Daoy (cell line): Measurements from ENCODE around the gene DIP2C. TPM values are rescaled to one million over a fixed set of nuclear protein-coding genes. Genes with fewer than 3 reads are reported as not detected.
"Not testable (repeated sequence)": the region's sequence is repeated elsewhere in the genome, so short reads cannot be mapped to it uniquely, and the experiment has no call there.

Experiments
- DNase-seq: peaks from one replicate; pipeline ENCODE4 v3.0.0-alpha.2; 2015; ENCODE audit warnings: low read depth
- total RNA-seq: library from RNA; depleted of rRNA; stranded (reverse); fragments of >200 nt; shearing (Covaris generic); gene quantifications from 2 replicates; pipeline ENCODE4 v1.2.3, GENCODE V29; 2014; rRNA removed

The DIP2C gene
- total RNA-seq, result 1.5 and 2.7 TPM in 2 replicates

GRCh38 chr10:689452-690371, at the start of gene DIP2C:
DIP2C (minus strand) TSS chr10:689668; CDS start chr10:689578, 90 bp downstream.
- peak; percentile 73 for DNase-seq

GRCh38 chr10:734481-734880, 45.0 kb upstream of the DIP2C start:
- no peak for DNase-seq

- no peak for DNase-seq
Observed at GRCh38 chr10:733086-733485, 43.6 kb upstream of the DIP2C start.

GRCh38 chr10:729213-729612, 39.7 kb upstream of the DIP2C start:
- DNase-seq, result no peak

- DNase-seq, result no peak
Observed at GRCh38 chr10:728603-729002, 39.1 kb upstream of the DIP2C start.

GRCh38 chr10:727162-727790, 37.8 kb upstream of the DIP2C start:
- DNase-seq, result no peak

GRCh38 chr10:725786-726185, 36.3 kb upstream of the DIP2C start:
- DNase-seq, result peak; percentile 22

GRCh38 chr10:725302-725701, 35.8 kb upstream of the DIP2C start:
- peak; percentile 12 for DNase-seq

GRCh38 chr10:723973-724372, 34.5 kb upstream of the DIP2C start:
- DNase-seq, result no peak

GRCh38 chr10:722281-723060, 33.0 kb upstream of the DIP2C start:
- DNase-seq, result no peak

- no peak for DNase-seq
Observed at GRCh38 chr10:718143-718700, 28.8 kb upstream of the DIP2C start.

- no peak for DNase-seq
Observed at GRCh38 chr10:717458-717857, 28.0 kb upstream of the DIP2C start.

GRCh38 chr10:716821-717220, 27.4 kb upstream of the DIP2C start:
- DNase-seq, result no peak

GRCh38 chr10:714214-714613, 24.7 kb upstream of the DIP2C start:
- DNase-seq, result no peak

- no peak for DNase-seq
Observed at GRCh38 chr10:712575-712974, 23.1 kb upstream of the DIP2C start.

- no peak for DNase-seq
Observed at GRCh38 chr10:712089-712488, 22.6 kb upstream of the DIP2C start.

- no peak for DNase-seq
Observed at GRCh38 chr10:707861-708260, 18.4 kb upstream of the DIP2C start.

- no peak for DNase-seq
Observed at GRCh38 chr10:707456-707855, 18.0 kb upstream of the DIP2C start.

GRCh38 chr10:703118-703517, 13.7 kb upstream of the DIP2C start:
- DNase-seq, result no peak

- not testable (repeated sequence) for DNase-seq
Observed at GRCh38 chr10:700183-700582, 10.7 kb upstream of the DIP2C start.

- no peak for DNase-seq
Observed at GRCh38 chr10:697097-697875, 7.8 kb upstream of the DIP2C start.
